ENCODE data around the gene NRIP2.

GRCh38 chr12:2857021-2857431, 22.2 kb upstream of the NRIP2 start, which contains the start of gene TEX52:
- TF ChIP-seq POLR2A (IDR thresholded peaks at IDR 0.05) (no peak), CTCF (IDR thresholded peaks at IDR 0.05) (no peak)

Measured in testis (tissue), 2 donors.